Cardiac muscle cell (in vitro differentiated cells and primary cell): ENCODE data around the gene PTGDS. TPM values are rescaled to one million over a fixed set of nuclear protein-coding genes. Genes with fewer than 3 reads are reported as not detected.

ENCODE experiments used
- DNase-seq, 2 donors: peaks; one replicate each; pipeline versions ENCODE4 v3.0.0 to v3.0.0-alpha.2; 2010 to 2017; ENCODE audit warnings: low read depth in 1 of 2, low spot score in 1 of 2
- H3K27ac ChIP-seq: fragments of 200-600 bp; sonication (generic); 2 replicates; pipeline ENCODE4 v1.5.1; 2016
- H3K27me3 ChIP-seq: fragments of 200-600 bp; sonication (generic); 2 replicates; pipeline ENCODE4 v1.6.0; 2016; ENCODE audit warnings: control low read depth
- H3K36me3 ChIP-seq: fragments of 200-600 bp; sonication (generic); 2 replicates; pipeline ENCODE4 v1.5.1; 2016; ENCODE audit warnings: control low read depth
- H3K4me1 ChIP-seq: fragments of 200-600 bp; sonication (generic); 2 replicates; pipeline ENCODE4 v1.8.1; 2017; ENCODE audit warnings: low read depth, mild to moderate bottlenecking, mixed run types
- H3K4me3 ChIP-seq: fragments of 200-600 bp; sonication (generic); 2 replicates; pipeline ENCODE4 v1.5.1; 2016; ENCODE audit warnings: mild to moderate bottlenecking
- H3K9me3 ChIP-seq: fragments of 200-600 bp; sonication (generic); 2 replicates; pipeline ENCODE4 v1.5.1; 2017; ENCODE audit warnings: low read depth, mild to moderate bottlenecking, control low read depth
- CTCF ChIP-seq: IDR thresholded peaks from 2 replicates; pipeline ENCODE4 v1.5.1; 2012; ENCODE audit warnings: low read depth, mild to moderate bottlenecking, low read length
- polyA plus RNA-seq: library from polyadenylated mRNA; unstranded; fragments of >200 nt; fragmentation: Nextera tagmentation; extraction: Ambion mirVana; gene quantifications from 2 replicates; pipeline ENCODE4 v1.2.1, GENCODE V29; 2016
- total RNA-seq: library from RNA; depleted of rRNA; stranded (reverse); fragments of >200 nt; gene quantifications from 2 replicates; pipeline ENCODE4 v1.2.3, GENCODE V29; 2016

The PTGDS gene
- total and polyA plus RNA-seq, 2 experiments from 2014 or later = 3.4 to 3.9 TPM

GRCh38 chr9:136969774-136970173 is 7.5 kb upstream of the PTGDS start:
- no peak for TF ChIP-seq CTCF
- no peak overlapping the region for H3K27ac ChIP-seq

GRCh38 chr9:136970361-136970760 is 6.9 kb upstream of the PTGDS start:
- Histone ChIP-seq H3K4me3 (no peak overlapping the region), H3K36me3 (no peaks in the 10 kb centered on the region), H3K4me1 (peaks cover 4% of the 10 kb centered on the region), H3K9me3 (no peaks in the 10 kb centered on the region), H3K27me3 (no peaks in the 10 kb centered on the region), H3K27ac (no peak overlapping the region)
- TF ChIP-seq CTCF = no peak
- no peak for DNase-seq

More at GRCh38 chr9:136969774-136970173, 7.5 kb upstream of the PTGDS start:
- H3K36me3 ChIP-seq = no peaks in the 10 kb centered on the region
- H3K4me3 ChIP-seq = no peak overlapping the region
- no peaks in the 10 kb centered on the region for H3K27me3 ChIP-seq
- no peaks in the 10 kb centered on the region for H3K9me3 ChIP-seq
- peaks cover 4% of the 10 kb centered on the region for H3K4me1 ChIP-seq
- DNase-seq = no peak

GRCh38 chr9:136971746-136972145 is 5.6 kb upstream of the PTGDS start:
- no peak for DNase-seq
- Histone ChIP-seq H3K4me3 (no peak overlapping the region), H3K36me3 (no peaks in the 10 kb centered on the region), H3K4me1 (no peaks in the 10 kb centered on the region), H3K9me3 (no peaks in the 10 kb centered on the region), H3K27me3 (no peaks in the 10 kb centered on the region), H3K27ac (no peak overlapping the region)
- no peak for TF ChIP-seq CTCF

- Histone ChIP-seq H3K4me1 (no peaks in the 10 kb centered on the region), H3K27ac (no peak overlapping the region)
- DNase-seq = no peak
Measured at GRCh38 chr9:136972335-136972734, 5.0 kb upstream of the PTGDS start.

GRCh38 chr9:136972743-136973142 is 4.6 kb upstream of the PTGDS start:
- no peak for TF ChIP-seq CTCF
- H3K4me1 ChIP-seq = no peaks in the 10 kb centered on the region
- peaks cover 2% of the 10 kb centered on the region for H3K27me3 ChIP-seq
- H3K4me3 ChIP-seq = no peak overlapping the region
- DNase-seq = no peak
- no peaks in the 10 kb centered on the region for H3K36me3 ChIP-seq
- H3K9me3 ChIP-seq = no peaks in the 10 kb centered on the region
- no peak overlapping the region for H3K27ac ChIP-seq

More at GRCh38 chr9:136972335-136972734, 5.0 kb upstream of the PTGDS start:
- Histone ChIP-seq H3K36me3 (no peaks in the 10 kb centered on the region), H3K4me3 (no peak overlapping the region), H3K27me3 (peaks cover under 1% of the 10 kb centered on the region), H3K9me3 (no peaks in the 10 kb centered on the region)
- TF ChIP-seq CTCF = no peak
